Mammary epithelial cell (primary cell): ENCODE results near the gene UBE2K.
"Not testable (repeated sequence)": the region's sequence is repeated elsewhere in the genome, so short reads cannot be mapped to it uniquely, and the experiment has no call there.

Source experiments
- EZH2 ChIP-seq: IDR thresholded peaks from 2 replicates; pipeline ENCODE4 v1.6.1; 2012; ENCODE audit warnings: low read length, inconsistent platforms, borderline replicate concordance
- TF ChIP-seq, protein P1 (sequence below), 2 donors: IDR thresholded peaks in 1 of 2; conservative IDR thresholded peaks in 1 of 2; 2 replicates each; pipeline ENCODE4 v1.5.1; 2011 to 2012; ENCODE audit warnings: inconsistent platforms in 2 of 2, low read length in 2 of 2, mild to moderate bottlenecking in 2 of 2, control low read depth in 1 of 2, low read depth in 1 of 2; ENCODE audit not compliant: insufficient read depth in 1 of 2; ENCODE audit errors: extremely low read depth in 1 of 2

DNA sequence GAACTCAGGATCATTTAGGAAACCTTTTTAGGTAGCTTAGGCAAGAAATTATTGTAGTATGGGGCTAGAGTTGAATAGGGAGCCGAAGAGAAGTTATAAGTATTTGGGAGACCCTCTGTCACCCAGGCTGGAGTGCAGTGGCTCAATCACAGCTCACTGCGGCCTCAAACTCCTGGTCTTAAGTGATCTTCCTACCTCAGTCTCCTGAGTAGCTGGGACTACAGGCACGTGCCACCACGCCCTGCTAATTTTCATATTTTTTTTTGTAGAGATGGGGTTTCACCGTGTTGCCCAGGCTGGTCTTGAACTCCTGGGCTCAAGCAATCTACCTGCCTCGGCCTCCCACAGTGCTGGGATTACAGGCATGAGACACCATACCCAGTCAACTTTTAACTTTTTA lies 23.3 kb downstream of the UBE2K start:
- TF ChIP-seq, protein P1, sequence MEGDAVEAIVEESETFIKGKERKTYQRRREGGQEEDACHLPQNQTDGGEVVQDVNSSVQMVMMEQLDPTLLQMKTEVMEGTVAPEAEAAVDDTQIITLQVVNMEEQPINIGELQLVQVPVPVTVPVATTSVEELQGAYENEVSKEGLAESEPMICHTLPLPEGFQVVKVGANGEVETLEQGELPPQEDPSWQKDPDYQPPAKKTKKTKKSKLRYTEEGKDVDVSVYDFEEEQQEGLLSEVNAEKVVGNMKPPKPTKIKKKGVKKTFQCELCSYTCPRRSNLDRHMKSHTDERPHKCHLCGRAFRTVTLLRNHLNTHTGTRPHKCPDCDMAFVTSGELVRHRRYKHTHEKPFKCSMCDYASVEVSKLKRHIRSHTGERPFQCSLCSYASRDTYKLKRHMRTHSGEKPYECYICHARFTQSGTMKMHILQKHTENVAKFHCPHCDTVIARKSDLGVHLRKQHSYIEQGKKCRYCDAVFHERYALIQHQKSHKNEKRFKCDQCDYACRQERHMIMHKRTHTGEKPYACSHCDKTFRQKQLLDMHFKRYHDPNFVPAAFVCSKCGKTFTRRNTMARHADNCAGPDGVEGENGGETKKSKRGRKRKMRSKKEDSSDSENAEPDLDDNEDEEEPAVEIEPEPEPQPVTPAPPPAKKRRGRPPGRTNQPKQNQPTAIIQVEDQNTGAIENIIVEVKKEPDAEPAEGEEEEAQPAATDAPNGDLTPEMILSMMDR (conservative IDR thresholded peaks at IDR 0.05 in 1 of 2, IDR thresholded peaks at IDR 0.05 in 1 of 2; ENCODE audit: extremely low read depth in 1 of 2, insufficient read depth in 1 of 2, low read depth in 1 of 2, low read length in 2 of 2) = not testable (repeated sequence)
- TF ChIP-seq EZH2 = not testable (repeated sequence)
